Measurements from ENCODE around the gene PPP6R3. TPM values are rescaled to one million over a fixed set of nuclear protein-coding genes. Genes with fewer than 3 reads are reported as not detected.
A peak's percentile ranks its signal among the peaks of the same experiment; 100 is the strongest.

PPP6R3 gene
- total and polyA plus RNA-seq, 10 of the 15 experiments (the other 5 are each of a cell fraction or from before 2014, with no cell fraction given): 12.4 to 123 (median 74.1) TPM

GRCh38 chr11:68441466-68442230 lies 18.9 kb upstream of the PPP6R3 start:
- Histone ChIP-seq H3K79me2 (ENCODE audit: control insufficient read depth, insufficient read depth, low read length) (no peaks in the 10 kb centered on the region), H3K4me2 (ENCODE audit: control insufficient read depth, insufficient read depth) (0 out of 2 replicates have a peak overlapping the region, but pooled peaks have one; percentile 8), H3K4me3 (no peak overlapping the region), H3K27me3 (replicated peaks in 1 of 2; ENCODE audit: control insufficient read depth in 2 of 2, insufficient read depth in 2 of 2, low read length in 1 of 2) (no peaks in the 10 kb centered on the region), H2AFZ (ENCODE audit: control insufficient read depth, low read depth, low read length) (no peak overlapping the region), H3K9ac (ENCODE audit: control insufficient read depth, insufficient read depth, low read length) (no peak overlapping the region), H3K27ac (ENCODE audit: control insufficient read depth, insufficient read depth) (no peak overlapping the region), H3K9me3 (replicated peaks; ENCODE audit: control insufficient read depth, insufficient read depth, low read length) (no peaks in the 10 kb centered on the region), H4K20me1 (ENCODE audit: control insufficient read depth, insufficient read depth) (no peaks in the 10 kb centered on the region), H3K4me1 (ENCODE audit: control insufficient read depth, insufficient read depth, low read length) (peaks cover 5% of the 10 kb centered on the region; the same call in 1 of the 2 replicates), H3K36me3 (ENCODE audit: control insufficient read depth in 2 of 2, insufficient read depth in 2 of 2, low read length in 1 of 2) (peaks cover 0 to 7% of the 10 kb centered on the region in 2 experiments; a peak in 3 of 4 replicates)
- intact Hi-C loops (cut with micrococcal nuclease; ENCODE audit: unreplicated experiment) (no loop called here), in situ Hi-C loops (cut with MboI) (no loop called here)
- SMC1A ChIA-PET (ENCODE audit: uncharacterized antibody, unreplicated experiment): interaction anchor here (0.8 kb wide), 1 partner anchor 184 kb away, joined by 3 read pairs; no protein-coding TSS in a partner anchor
- ATAC-seq: peak; percentile 51
- RAD21 ChIA-PET (ENCODE audit: unreplicated experiment): interaction anchor here (0.9 to 1.4 kb wide), 2 partner anchors 11 to 29 kb away, joined by 3 to 4 read pairs; no protein-coding TSS in a partner anchor
- POLR2A ChIA-PET: interaction anchor here (0.5 kb wide), 1 partner anchor 397 kb away, joined by 4 read pairs; no protein-coding TSS in a partner anchor
- TF ChIP-seq POLR2AphosphoS2 (IDR thresholded peaks at IDR 0.05; ENCODE audit: low read depth, low read length): no peak
- peak; percentile 29; the same call in 1 of the 2 replicates for TF ChIP-seq MTA2 (IDR thresholded peaks at IDR 0.05; ENCODE audit: low read depth)
- TF ChIP-seq JUNB (IDR thresholded peaks at IDR 0.05): peak; percentile 26; the same call in 1 of the 2 replicates
- no peak for TF ChIP-seq SIX5 (IDR thresholded peaks at IDR 0.05; ENCODE audit: low read depth, low read length, severe bottlenecking)
- TF ChIP-seq RUNX3 (IDR thresholded peaks at IDR 0.05; ENCODE audit: low read length): peak; percentile 30; the same call in 1 of the 2 replicates
- TF ChIP-seq POU2F2 (IDR thresholded peaks at IDR 0.05; ENCODE audit: borderline replicate concordance, low read depth, low read length): no peak
- 0 out of 2 replicates have a peak, but pooled peaks have one; percentile 49 for TF ChIP-seq MEF2A (IDR thresholded peaks at IDR 0.05; ENCODE audit: insufficient read depth, low read depth, low read length)
- peak; percentile 46 for TF ChIP-seq MEF2B (IDR thresholded peaks at IDR 0.05; ENCODE audit: partially characterized antibody, poor library complexity, severe bottlenecking)
- no peak for TF ChIP-seq E2F8 (IDR thresholded peaks at IDR 0.05; ENCODE audit: low read depth, partially characterized antibody)
- 0 out of 2 replicates have a peak, but pooled peaks have one; percentile 21 for TF ChIP-seq IKZF1 (conservative IDR thresholded peaks at IDR 0.05)
- TF ChIP-seq NR2C1 (IDR thresholded peaks at IDR 0.05): no peak
- TF ChIP-seq SIN3A (IDR thresholded peaks at IDR 0.05; ENCODE audit: low read depth, low read length): no peak
- no peak for TF ChIP-seq BHLHE40 (IDR thresholded peaks at IDR 0.05; ENCODE audit: borderline replicate concordance in 1 of 2, low read depth in 2 of 2, low read length in 1 of 2)
- TF ChIP-seq KLF5 (IDR thresholded peaks at IDR 0.05; ENCODE audit: partially characterized antibody): no peak
- TF ChIP-seq BMI1 (IDR thresholded peaks at IDR 0.05; ENCODE audit: borderline replicate concordance): no peak
- no peak for FAIRE-seq
- BruUV-seq (replicated peaks): no TSS peak
- CTCF ChIA-PET: interaction anchor here (0.5 to 1.1 kb wide), 6 partner anchors 143 to 393 kb away, joined by 3 read pairs; no protein-coding TSS in a partner anchor
- 39% methylated on average over 6 of the region's 6 CpGs for WGBS (ENCODE audit: insufficient coverage, insufficient replicate concordance, low lambda C conversion rate, missing lambda C conversion rate)
- no peak for DNase-seq (ENCODE audit: low read depth, low spot score)
